Measurements from ENCODE around the gene TTC21B. TPM values are rescaled to one million over a fixed set of nuclear protein-coding genes. Genes with fewer than 3 reads are reported as not detected.
A peak's percentile ranks its signal among the peaks of the same experiment; 100 is the strongest.

TTC21B gene
- total RNA-seq, 1 experiment from 2014 or later, result 14.7 TPM

GRCh38 chr2:165874445-165875039 lies 79.0 kb downstream of the TTC21B start:
- Mint-ChIP-seq H3K4me3 (ENCODE audit: low read depth, unreplicated experiment) (no peak overlapping the region), H3K36me3 (ENCODE audit: insufficient read depth, unreplicated experiment) (no peaks in the 10 kb centered on the region), H3K9me3 (ENCODE audit: low read depth, unreplicated experiment) (no peaks in the 10 kb centered on the region), H3K4me1 (ENCODE audit: low read depth, unreplicated experiment) (no peaks in the 10 kb centered on the region), H3K27me3 (ENCODE audit: unreplicated experiment) (no peaks in the 10 kb centered on the region), H3K27ac (ENCODE audit: unreplicated experiment) (no peak overlapping the region)
- TF ChIP-seq, protein P1, sequence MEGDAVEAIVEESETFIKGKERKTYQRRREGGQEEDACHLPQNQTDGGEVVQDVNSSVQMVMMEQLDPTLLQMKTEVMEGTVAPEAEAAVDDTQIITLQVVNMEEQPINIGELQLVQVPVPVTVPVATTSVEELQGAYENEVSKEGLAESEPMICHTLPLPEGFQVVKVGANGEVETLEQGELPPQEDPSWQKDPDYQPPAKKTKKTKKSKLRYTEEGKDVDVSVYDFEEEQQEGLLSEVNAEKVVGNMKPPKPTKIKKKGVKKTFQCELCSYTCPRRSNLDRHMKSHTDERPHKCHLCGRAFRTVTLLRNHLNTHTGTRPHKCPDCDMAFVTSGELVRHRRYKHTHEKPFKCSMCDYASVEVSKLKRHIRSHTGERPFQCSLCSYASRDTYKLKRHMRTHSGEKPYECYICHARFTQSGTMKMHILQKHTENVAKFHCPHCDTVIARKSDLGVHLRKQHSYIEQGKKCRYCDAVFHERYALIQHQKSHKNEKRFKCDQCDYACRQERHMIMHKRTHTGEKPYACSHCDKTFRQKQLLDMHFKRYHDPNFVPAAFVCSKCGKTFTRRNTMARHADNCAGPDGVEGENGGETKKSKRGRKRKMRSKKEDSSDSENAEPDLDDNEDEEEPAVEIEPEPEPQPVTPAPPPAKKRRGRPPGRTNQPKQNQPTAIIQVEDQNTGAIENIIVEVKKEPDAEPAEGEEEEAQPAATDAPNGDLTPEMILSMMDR (IDR thresholded peaks at IDR 0.05; ENCODE audit: unreplicated experiment), result peak; percentile 51
- intact Hi-C loops (cut with micrococcal nuclease; ENCODE audit: unreplicated experiment), result loop anchor here (1.0 to 10.0 kb wide), 7 partner anchors 82 to 860 kb away; partner anchors contain the start of genes GALNT3 and SCN2A
- CTCF ChIA-PET, result interaction anchor here (0.5 to 1.6 kb wide), 12 partner anchors 9 to 882 kb away, joined by 3 to 29 read pairs (median 4); partner anchors contain the start of genes GALNT3 and SCN2A
- BruUV-seq (replicated peaks), result no TSS peak
- DNase-seq, result peak; percentile 24

DNA sequence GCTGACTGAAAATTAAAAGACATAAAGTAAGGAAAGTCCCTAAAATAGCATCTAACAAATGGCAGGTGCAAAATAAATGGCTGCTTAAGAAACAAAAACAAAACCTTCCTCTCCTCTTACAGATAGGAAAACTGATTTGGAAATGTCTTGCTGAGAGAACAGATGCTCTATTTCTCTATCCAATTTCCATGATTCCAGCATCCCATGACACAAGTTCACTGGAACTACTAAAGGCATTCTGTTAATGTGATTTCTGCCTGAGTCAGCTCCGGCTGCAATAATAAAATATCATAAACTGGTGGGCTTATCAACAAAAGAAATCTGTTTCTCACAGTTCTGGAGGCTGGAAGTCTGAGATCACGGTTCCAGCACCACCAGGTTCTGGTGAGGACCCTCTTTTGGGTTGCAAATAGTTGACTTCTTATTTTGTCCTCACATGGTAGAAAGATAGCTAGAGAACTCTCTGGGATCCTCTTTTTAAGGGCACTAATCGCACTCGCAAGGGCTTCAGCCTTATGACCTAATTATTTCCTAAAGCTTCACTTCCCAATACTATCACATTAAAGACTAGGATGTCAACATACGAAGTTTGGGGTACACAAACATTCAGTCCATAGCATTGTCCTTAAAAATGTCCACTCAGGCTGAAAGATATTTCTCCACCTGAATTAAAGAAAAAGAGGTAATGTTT lies 81.3 kb downstream of the TTC21B start:
- TF ChIP-seq, protein P1 (IDR thresholded peaks at IDR 0.05; ENCODE audit: unreplicated experiment), result no peak
- CTCF ChIA-PET, result no interaction called here
- no TSS peak for BruUV-seq (replicated peaks)
- Mint-ChIP-seq H3K4me1 (ENCODE audit: low read depth, unreplicated experiment) (no peaks in the 10 kb centered on the region), H3K36me3 (ENCODE audit: insufficient read depth, unreplicated experiment) (no peaks in the 10 kb centered on the region), H3K27me3 (ENCODE audit: unreplicated experiment) (no peaks in the 10 kb centered on the region), H3K27ac (ENCODE audit: unreplicated experiment) (no peak overlapping the region), H3K4me3 (ENCODE audit: low read depth, unreplicated experiment) (no peak overlapping the region), H3K9me3 (ENCODE audit: low read depth, unreplicated experiment) (no peaks in the 10 kb centered on the region)
- no peak for DNase-seq
- intact Hi-C loops (cut with micrococcal nuclease; ENCODE audit: unreplicated experiment), result loop anchor here (5.0 to 10.0 kb wide), 4 partner anchors 80 to 857 kb away; partner anchors contain the start of gene GALNT3

- no peak for DNase-seq
These were observed 82.6 kb downstream of the TTC21B start for GRCh38 chr2:165871025-165871424.

GRCh38 chr2:165870346-165870745 lies 83.2 kb downstream of the TTC21B start:
- no peaks in the 10 kb centered on the region for H3K36me3 Mint-ChIP-seq (ENCODE audit: insufficient read depth, unreplicated experiment)
- TF ChIP-seq, protein P1 (IDR thresholded peaks at IDR 0.05; ENCODE audit: unreplicated experiment), result no peak
- no peak overlapping the region for H3K27ac Mint-ChIP-seq (ENCODE audit: unreplicated experiment)
- no peak for DNase-seq
- BruUV-seq (replicated peaks), result no TSS peak
- CTCF ChIA-PET, result no interaction called here
- no peak overlapping the region for H3K4me3 Mint-ChIP-seq (ENCODE audit: low read depth, unreplicated experiment)
- H3K27me3 Mint-ChIP-seq (ENCODE audit: unreplicated experiment), result no peaks in the 10 kb centered on the region
- no peaks in the 10 kb centered on the region for H3K4me1 Mint-ChIP-seq (ENCODE audit: low read depth, unreplicated experiment)
- intact Hi-C loops (cut with micrococcal nuclease; ENCODE audit: unreplicated experiment), result loop anchor here (5.0 to 10.0 kb wide), 4 partner anchors 78 to 856 kb away; partner anchors contain the start of gene GALNT3
- no peaks in the 10 kb centered on the region for H3K9me3 Mint-ChIP-seq (ENCODE audit: low read depth, unreplicated experiment)

More at GRCh38 chr2:165871025-165871424, 82.6 kb downstream of the TTC21B start:
- TF ChIP-seq, protein P1 (IDR thresholded peaks at IDR 0.05; ENCODE audit: unreplicated experiment), result no peak
- Mint-ChIP-seq H3K27me3 (ENCODE audit: unreplicated experiment) (no peaks in the 10 kb centered on the region), H3K36me3 (ENCODE audit: insufficient read depth, unreplicated experiment) (no peaks in the 10 kb centered on the region), H3K4me1 (ENCODE audit: low read depth, unreplicated experiment) (no peaks in the 10 kb centered on the region), H3K9me3 (ENCODE audit: low read depth, unreplicated experiment) (no peaks in the 10 kb centered on the region), H3K27ac (ENCODE audit: unreplicated experiment) (no peak overlapping the region), H3K4me3 (ENCODE audit: low read depth, unreplicated experiment) (no peak overlapping the region)
- intact Hi-C loops (cut with micrococcal nuclease; ENCODE audit: unreplicated experiment), result loop anchor here (5.0 to 10.0 kb wide), 4 partner anchors 79 to 856 kb away; partner anchors contain the start of gene GALNT3
- CTCF ChIA-PET, result interaction anchor here (0.6 kb wide), 1 partner anchor 102 kb away, joined by 6 read pairs; no protein-coding TSS in a partner anchor
- BruUV-seq (replicated peaks), result no TSS peak

Data from Calu3 (cell line).